ENCODE data around the gene HOXA11. TPM values are rescaled to one million over a fixed set of nuclear protein-coding genes. Genes with fewer than 3 reads are reported as not detected.

HOXA11 gene
- total and polyA plus RNA-seq, 10 donors = not detected

- no peak for TF ChIP-seq POLR2AphosphoS5 (IDR thresholded peaks at IDR 0.05)
- no peak for TF ChIP-seq CTCF (IDR thresholded peaks at IDR 0.05 in 8 of 11, conservative IDR thresholded peaks at IDR 0.05 in 3 of 11)
- TF ChIP-seq POLR2A (IDR thresholded peaks at IDR 0.05) = no peak
- no peak overlapping the region for H3K4me3 ChIP-seq
- no peaks in the 10 kb centered on the region for H3K36me3 ChIP-seq
- no peak overlapping the region for H3K27ac ChIP-seq
- H3K27me3 ChIP-seq (replicated peaks in 1 of 7) = peaks cover 47 to 100% (median 100%) of the 10 kb centered on the region in 7 donors
- peak; percentile 22 for DNase-seq
- intact Hi-C loops (cut with DNase I; ENCODE audit: low total_unique reads) = loop anchor here (10.0 kb wide), 1 partner anchor 1332 kb away; no protein-coding TSS in a partner anchor
- no peaks in the 10 kb centered on the region for H3K9me3 ChIP-seq
- H3K4me1 ChIP-seq = peaks cover 26 to 72% (median 57%) of the 10 kb centered on the region in 6 donors
- WGBS, 5 donors = 20 to 33% (median 27%) methylated on average over 4 of the region's 4 CpGs
Measured at GRCh38 chr7:27186668-27187474, 1.8 kb upstream of the HOXA11 start.

- peaks cover 26 to 67% (median 54%) of the 10 kb centered on the region in 6 donors for H3K4me1 ChIP-seq
- DNase-seq = peak; percentile 58
- no peaks in the 10 kb centered on the region for H3K36me3 ChIP-seq
- peaks cover 42 to 100% (median 99%) of the 10 kb centered on the region in 7 donors for H3K27me3 ChIP-seq (replicated peaks in 1 of 7)
- intact Hi-C loops (cut with DNase I; ENCODE audit: low total_unique reads) = loop anchor here (10.0 kb wide), 1 partner anchor 1331 kb away; no protein-coding TSS in a partner anchor
- H3K9me3 ChIP-seq = no peaks in the 10 kb centered on the region
- peak overlapping the region in 1 of 8 donors; percentile 67 for H3K4me3 ChIP-seq
- no peak overlapping the region for H3K27ac ChIP-seq
- no peak for TF ChIP-seq POLR2AphosphoS5 (IDR thresholded peaks at IDR 0.05)
- TF ChIP-seq POLR2A (IDR thresholded peaks at IDR 0.05) = no peak
- TF ChIP-seq CTCF (IDR thresholded peaks at IDR 0.05 in 8 of 11, conservative IDR thresholded peaks at IDR 0.05 in 3 of 11) = no peak
- 6 to 9% (median 7%) methylated on average over 23 to 24 of the region's 24 CpGs for WGBS, 5 donors
Measured at GRCh38 chr7:27185854-27186667, 1.0 kb upstream of the HOXA11 start.

- DNase-seq = peak; percentile 75
- H3K4me3 ChIP-seq = peak overlapping the region in 7 of 8 donors; percentile 17 to 67 (median 35)
Measured at GRCh38 chr7:27184337-27185012, 557 bp downstream of the HOXA11 start.

More at GRCh38 chr7:27184337-27185012, 557 bp downstream of the HOXA11 start:
- TF ChIP-seq POLR2A (IDR thresholded peaks at IDR 0.05) (no peak), POLR2AphosphoS5 (IDR thresholded peaks at IDR 0.05) (peak; percentile 11 to 59 (median 42))
- Histone ChIP-seq H3K27me3 (replicated peaks in 1 of 7) (peaks cover 43 to 100% (median 99%) of the 10 kb centered on the region in 7 donors), H3K4me1 (peaks cover 30 to 73% (median 63%) of the 10 kb centered on the region in 6 donors), H3K27ac (no peak overlapping the region), H3K36me3 (no peaks in the 10 kb centered on the region), H3K9me3 (no peaks in the 10 kb centered on the region)
- intact Hi-C loops (cut with DNase I; ENCODE audit: low total_unique reads) = loop anchor here (10.0 kb wide), 1 partner anchor 1330 kb away; no protein-coding TSS in a partner anchor
- 2 to 12% (median 3%) methylated on average over 9 to 72 of the region's 72 CpGs for WGBS, 5 donors
